Brain microvascular endothelial cell (primary cell): ENCODE data around the gene MLST8.

ENCODE experiments used
- DNase-seq: peaks from one replicate; pipeline ENCODE4 v3.0.0-alpha.2; 2020
- H3K27ac ChIP-seq: fragments of 250-450 bp; sonication (Bioruptor Pico); 2 replicates; pipeline ENCODE4 v1.5.1; 2020; ENCODE audit warnings: mild to moderate bottlenecking, moderate library complexity
- H3K27me3 ChIP-seq: fragments of 250-450 bp; sonication (Bioruptor Pico); replicated peaks from 2 replicates; pipeline ENCODE4 v1.5.1; 2020; ENCODE audit warnings: mild to moderate bottlenecking
- H3K36me3 ChIP-seq: fragments of 250-450 bp; sonication (Bioruptor Pico); replicated peaks from 2 replicates; pipeline ENCODE4 v1.5.1; 2020; ENCODE audit warnings: mild to moderate bottlenecking
- H3K4me3 ChIP-seq: 2 replicates; pipeline ENCODE4 v1.5.1; 2011; ENCODE audit warnings: low read depth, mild to moderate bottlenecking, control low read depth, low read length, moderate library complexity
- in situ Hi-C: cut with HindIII; loops from 2 replicates; pipeline ENCODE4 v1.10.0; 2017; ENCODE audit warnings: low sequenced_read_pairs, low pct_ligation_motif_present
- TF ChIP-seq, protein P1 (sequence below): IDR thresholded peaks from 2 replicates; pipeline ENCODE4 v1.5.1; 2011; ENCODE audit warnings: low read depth, mild to moderate bottlenecking, moderate library complexity, low read length, control low read depth, inconsistent platforms; ENCODE audit errors: missing control alignments

The MLST8 gene

DNA sequence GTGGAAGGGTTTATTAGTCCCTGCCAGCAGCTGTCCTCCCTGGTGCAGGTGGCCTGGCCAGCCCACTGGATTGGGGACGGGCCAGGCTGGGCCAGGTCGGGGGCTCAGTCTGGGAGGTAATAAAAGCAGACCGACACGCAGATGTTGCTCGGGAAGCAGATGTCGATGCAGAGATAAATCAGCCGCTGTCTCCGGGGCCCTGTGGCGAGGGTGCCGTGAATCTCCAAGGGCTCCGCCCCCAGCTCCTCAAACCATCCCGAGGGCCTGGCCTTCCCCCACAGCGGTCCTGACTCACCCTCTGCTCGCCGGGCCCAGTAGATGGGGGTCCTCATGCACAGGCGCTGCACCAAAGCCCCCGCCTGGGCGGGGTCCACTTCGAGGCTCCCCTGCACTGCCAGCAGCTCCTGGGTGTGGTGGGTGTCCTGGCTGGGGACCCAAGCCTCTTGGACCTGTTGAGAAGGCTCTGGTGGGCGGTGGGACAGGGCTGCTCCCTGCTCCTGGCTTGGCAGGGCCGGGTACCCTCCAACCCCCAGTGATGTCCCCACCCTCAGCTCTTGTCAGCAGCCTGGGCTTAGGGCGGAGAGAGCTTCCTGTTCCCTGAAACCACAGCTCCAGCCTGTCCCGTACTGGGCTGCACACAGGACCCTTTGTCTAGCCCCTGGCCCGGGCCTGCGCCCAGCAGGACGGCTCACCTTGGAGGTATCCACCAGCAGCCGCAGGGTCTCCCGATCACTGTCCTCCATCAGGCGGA lies 4.2 kb downstream of the MLST8 start:
- no peak for DNase-seq
- peaks cover 22% of the 10 kb centered on the region for H3K36me3 ChIP-seq
- TF ChIP-seq, protein P1, sequence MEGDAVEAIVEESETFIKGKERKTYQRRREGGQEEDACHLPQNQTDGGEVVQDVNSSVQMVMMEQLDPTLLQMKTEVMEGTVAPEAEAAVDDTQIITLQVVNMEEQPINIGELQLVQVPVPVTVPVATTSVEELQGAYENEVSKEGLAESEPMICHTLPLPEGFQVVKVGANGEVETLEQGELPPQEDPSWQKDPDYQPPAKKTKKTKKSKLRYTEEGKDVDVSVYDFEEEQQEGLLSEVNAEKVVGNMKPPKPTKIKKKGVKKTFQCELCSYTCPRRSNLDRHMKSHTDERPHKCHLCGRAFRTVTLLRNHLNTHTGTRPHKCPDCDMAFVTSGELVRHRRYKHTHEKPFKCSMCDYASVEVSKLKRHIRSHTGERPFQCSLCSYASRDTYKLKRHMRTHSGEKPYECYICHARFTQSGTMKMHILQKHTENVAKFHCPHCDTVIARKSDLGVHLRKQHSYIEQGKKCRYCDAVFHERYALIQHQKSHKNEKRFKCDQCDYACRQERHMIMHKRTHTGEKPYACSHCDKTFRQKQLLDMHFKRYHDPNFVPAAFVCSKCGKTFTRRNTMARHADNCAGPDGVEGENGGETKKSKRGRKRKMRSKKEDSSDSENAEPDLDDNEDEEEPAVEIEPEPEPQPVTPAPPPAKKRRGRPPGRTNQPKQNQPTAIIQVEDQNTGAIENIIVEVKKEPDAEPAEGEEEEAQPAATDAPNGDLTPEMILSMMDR = no peak
- H3K4me3 ChIP-seq = no peak overlapping the region
- in situ Hi-C loops = no loop called here
- H3K27ac ChIP-seq = no peak overlapping the region
- no peaks in the 10 kb centered on the region for H3K27me3 ChIP-seq

DNA sequence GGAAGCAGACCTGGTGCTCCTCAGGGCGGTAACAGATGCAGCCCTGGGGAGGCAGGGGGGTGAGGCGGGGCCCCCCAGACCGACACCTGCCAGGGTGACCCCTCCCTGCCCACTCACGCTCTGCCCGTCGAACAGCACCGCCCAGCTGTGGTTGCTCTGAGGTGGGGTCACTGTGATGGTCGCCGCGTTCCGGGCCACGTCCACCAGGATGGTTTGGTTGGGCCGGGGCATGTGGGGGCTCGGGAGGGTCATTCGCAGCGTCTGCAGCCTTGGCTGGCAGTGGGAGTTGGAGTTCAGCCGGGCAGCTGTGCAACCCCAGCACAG lies 4.7 kb downstream of the MLST8 start:
- in situ Hi-C loops = no loop called here
- no peak overlapping the region for H3K27ac ChIP-seq
- H3K36me3 ChIP-seq = peaks cover 22% of the 10 kb centered on the region
- no peak for DNase-seq
- TF ChIP-seq, protein P1 = no peak
- no peak overlapping the region for H3K4me3 ChIP-seq
- no peaks in the 10 kb centered on the region for H3K27me3 ChIP-seq

DNA sequence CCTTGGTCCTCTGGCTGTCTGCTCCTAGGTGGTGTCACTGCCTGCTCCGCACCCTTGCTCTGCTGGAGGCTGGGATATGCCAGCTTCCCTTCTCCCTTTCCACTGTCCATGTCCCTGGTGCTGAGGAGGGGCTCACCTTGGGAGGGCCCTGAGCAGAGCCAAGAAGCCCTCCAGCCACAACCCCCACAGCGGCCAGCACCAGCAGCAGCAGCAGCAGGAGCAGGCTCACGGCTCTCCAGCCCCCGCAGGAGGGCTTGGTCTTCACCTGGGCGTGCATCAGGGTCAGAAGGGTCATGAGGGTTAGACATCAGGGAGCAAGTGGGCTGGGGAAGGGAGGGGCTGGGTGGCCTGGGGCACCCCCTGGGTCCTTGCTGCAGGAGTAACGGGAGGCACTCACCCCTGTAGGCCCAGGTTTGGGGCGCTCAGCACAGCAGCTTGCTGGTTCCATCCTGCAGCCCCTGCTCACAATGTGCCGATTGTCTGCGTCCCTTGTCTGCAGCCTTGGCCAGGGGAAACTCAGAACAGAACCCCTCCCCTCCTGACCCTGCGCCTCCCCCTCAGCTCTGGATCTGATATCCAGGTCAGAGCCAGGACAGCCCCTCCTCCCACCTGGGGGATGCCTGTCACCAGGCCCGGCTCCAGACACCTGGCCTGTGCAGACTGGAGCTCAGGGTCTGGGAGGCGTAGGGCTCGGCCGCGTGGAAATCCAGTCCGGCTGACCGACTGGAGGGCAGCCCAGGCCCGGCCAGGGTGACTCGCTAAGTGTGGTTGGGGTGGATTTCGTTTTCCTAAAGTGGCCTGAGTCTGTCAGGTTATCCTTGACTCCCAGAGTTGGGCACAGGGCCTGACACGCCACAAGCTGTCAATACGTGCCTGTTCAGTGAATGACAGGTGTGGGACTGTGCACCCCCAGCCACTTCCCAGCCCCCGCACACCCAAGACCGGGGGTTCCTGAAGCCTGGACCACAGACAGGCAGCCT lies 5.4 kb downstream of the MLST8 start, which contains the start of gene BRICD5:
Gene BRICD5 (minus strand): TSS at position 478 of the 980 bp plus-strand sequence. CDS start 30 bp downstream, at position 448.
- H3K4me3 ChIP-seq = no peak within 1 kb of the TSS
- in situ Hi-C loops = no loop called here
- peaks cover 22% of the 10 kb centered on the region for H3K36me3 ChIP-seq
- no peak for DNase-seq
- no peak within 1 kb of the TSS for H3K27ac ChIP-seq
- H3K27me3 ChIP-seq = no peaks in the 10 kb centered on the region
- TF ChIP-seq, protein P1 = no peak

DNA sequence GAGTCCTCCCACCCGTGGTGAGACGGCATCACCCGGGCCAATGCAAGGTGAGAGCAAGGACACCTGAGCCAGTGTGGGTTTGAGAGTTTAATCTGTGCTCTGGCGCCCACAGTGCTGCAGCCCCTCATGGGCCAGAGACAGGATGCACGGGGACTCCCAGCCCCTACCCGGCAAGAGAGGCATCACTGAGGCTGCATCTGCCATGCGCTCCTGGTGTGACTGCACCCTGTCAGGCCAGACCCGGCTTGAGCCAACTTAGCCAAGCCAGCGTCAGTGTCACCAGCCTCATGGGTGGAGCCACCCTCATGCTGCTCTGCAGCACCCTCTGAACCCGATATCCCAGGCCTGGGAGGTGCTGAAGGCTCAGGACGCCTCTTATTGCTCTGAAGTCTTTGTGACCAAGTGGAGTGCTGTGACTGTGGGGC lies 6.7 kb downstream of the MLST8 start:
- in situ Hi-C loops = no loop called here
- H3K36me3 ChIP-seq = peaks cover 20% of the 10 kb centered on the region

DNA sequence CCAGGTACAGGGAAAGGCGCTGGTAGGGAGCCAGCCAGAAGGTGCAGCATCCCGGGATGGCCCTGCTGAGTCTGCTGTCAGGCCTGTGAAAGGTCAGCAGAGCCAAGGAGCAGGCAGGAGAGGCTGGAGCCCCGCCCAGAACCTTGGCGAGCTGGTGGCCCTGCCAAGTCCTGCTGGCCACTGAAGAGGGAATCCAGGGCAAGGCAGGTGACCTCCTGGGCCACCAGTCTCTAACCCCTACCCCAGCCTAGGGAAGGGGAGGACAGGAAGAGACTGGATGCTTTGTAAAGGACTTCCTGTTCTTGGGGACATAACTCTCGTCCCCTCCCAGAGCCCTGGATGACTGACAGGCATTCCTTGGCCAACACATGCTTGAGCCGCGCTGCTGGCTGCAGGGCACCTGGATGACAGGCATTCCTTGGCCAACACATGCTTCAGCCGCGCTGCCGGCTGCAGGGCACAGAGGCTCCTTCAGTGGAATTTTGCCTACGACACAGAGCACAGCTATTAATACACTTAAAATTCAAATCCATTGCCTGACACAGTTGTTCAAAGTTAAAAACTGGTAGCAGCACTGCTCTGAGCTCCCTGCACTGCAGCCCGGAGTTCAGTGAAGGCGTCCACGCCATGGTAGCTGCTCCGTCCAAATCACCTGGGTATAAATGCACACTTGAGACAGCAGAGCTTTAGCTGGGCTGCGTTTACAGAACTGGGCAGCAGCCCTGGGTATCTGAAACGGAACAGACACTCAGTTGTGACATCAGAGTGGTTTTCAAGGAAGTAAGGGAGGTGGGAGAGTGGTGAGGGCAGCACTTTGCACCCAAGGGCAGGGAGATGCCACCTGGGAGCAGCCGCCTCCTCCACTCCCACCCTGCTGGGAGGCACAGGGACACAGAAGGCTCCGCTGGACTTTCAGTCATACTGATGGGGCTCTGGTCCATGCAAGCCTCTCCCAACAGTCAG lies 7.4 kb downstream of the MLST8 start:
- Histone ChIP-seq H3K27me3 (no peaks in the 10 kb centered on the region), H3K36me3 (peaks cover 19% of the 10 kb centered on the region), H3K4me3 (peak overlapping the region; percentile 68), H3K27ac (no peak overlapping the region)
- DNase-seq = no peak
- TF ChIP-seq, protein P1 = no peak
- in situ Hi-C loops = no loop called here

More for the DNA sequence above, 6.7 kb downstream of the MLST8 start:
- Histone ChIP-seq H3K27ac (no peak overlapping the region), H3K27me3 (no peaks in the 10 kb centered on the region), H3K4me3 (no peak overlapping the region)
- TF ChIP-seq, protein P1 = no peak
- DNase-seq = no peak
